HepG2 (cell line): ENCODE results near the gene SEC14L1. TPM values are rescaled to one million over a fixed set of nuclear protein-coding genes. Genes with fewer than 3 reads are reported as not detected.

Source experiments
- AHDC1 ChIP-seq: sonication (generic); formaldehyde crosslinking; IDR thresholded peaks from 2 replicates; pipeline ENCODE4 v1.5.1; 2020; ENCODE audit warnings: mild to moderate bottlenecking, missing genetic modification reagents, borderline replicate concordance
- JUN ChIP-seq: sonication (generic); formaldehyde crosslinking; IDR thresholded peaks from 2 replicates; pipeline ENCODE4 v1.4.0; 2020; ENCODE audit warnings: mild to moderate bottlenecking, missing genetic modification reagents
- MAFF ChIP-seq: IDR thresholded peaks from 2 replicates; pipeline ENCODE4 v1.6.1; 2011; ENCODE audit warnings: low read depth, low read length, improper control_type of control experiment
- MBNL3 ChIP-seq: fragments of 250-450 bp; sonication (Bioruptor Pico); conservative IDR thresholded peaks from 2 replicates; pipeline ENCODE4 v1.8.0; 2022; ENCODE audit warnings: mild to moderate bottlenecking, inconsistent platforms
- PLSCR1 ChIP-seq: sonication (generic); formaldehyde crosslinking; IDR thresholded peaks from 2 replicates; pipeline ENCODE4 v1.5.0; 2020; ENCODE audit warnings: missing genetic modification reagents, mild to moderate bottlenecking, borderline replicate concordance
- RXRA ChIP-seq: sonication (generic); formaldehyde crosslinking; IDR thresholded peaks from 2 replicates; pipeline ENCODE4 v1.5.1; 2020; ENCODE audit warnings: missing genetic modification reagents
- SP140L ChIP-seq: sonication (generic); formaldehyde crosslinking; IDR thresholded peaks from 2 replicates; pipeline ENCODE4 v1.4.0; 2020; ENCODE audit warnings: missing genetic modification reagents, borderline replicate concordance
- SRSF1 ChIP-seq: fragments of 200-400 bp; formaldehyde crosslinking; optimal IDR thresholded peaks from 2 replicates; pipeline ENCODE3; 2017; ENCODE audit warnings: mild to moderate bottlenecking, low read depth, low read length, moderate library complexity
- TCF7 ChIP-seq: sonication (generic); IDR thresholded peaks from 2 replicates; pipeline ENCODE4 v1.6.1; 2016; ENCODE audit warnings: antibody characterized with exemption, low read depth
- ZNF350 ChIP-seq: sonication (generic); formaldehyde crosslinking; IDR thresholded peaks from 2 replicates; pipeline ENCODE4 v1.4.0; 2020; ENCODE audit warnings: mild to moderate bottlenecking, low read depth, missing genetic modification reagents, borderline replicate concordance
- ZNF460 ChIP-seq: sonication (generic); formaldehyde crosslinking; IDR thresholded peaks from 2 replicates; pipeline ENCODE4 v1.5.1; 2020; ENCODE audit warnings: missing genetic modification reagents, mild to moderate bottlenecking, borderline replicate concordance
- ZNF501 ChIP-seq: sonication (generic); formaldehyde crosslinking; IDR thresholded peaks from 2 replicates; pipeline ENCODE4 v1.5.1; 2020; ENCODE audit warnings: mild to moderate bottlenecking, moderate library complexity, missing genetic modification reagents
- ZNF543 ChIP-seq: sonication (generic); formaldehyde crosslinking; IDR thresholded peaks from 2 replicates; pipeline ENCODE4 v1.4.0; 2020; ENCODE audit warnings: mild to moderate bottlenecking, missing genetic modification reagents
- ZNF83 ChIP-seq: sonication (generic); formaldehyde crosslinking; IDR thresholded peaks from 2 replicates; pipeline ENCODE4 v1.4.0; 2020; ENCODE audit warnings: missing genetic modification reagents, mild to moderate bottlenecking, borderline replicate concordance
- polyA plus RNA-seq, 8 experiments: library from polyadenylated mRNA; depleted of rRNA in 3 of 8; stranded (reverse) in 7 of 8; unstranded in 1 of 8; fragments of >200 nt; fragmentation: Illumina TruSeq in 4 of 8; extraction: Trizol in 4 of 8; gene quantifications; 2 replicates each; pipeline versions ENCODE4 v1.2.1 to v1.2.3, GENCODE V29; 2011 to 2016; ENCODE audit warnings: low read depth in 4 of 8, missing spikeins in 1 of 8, mixed read lengths in 1 of 8; ENCODE audit not compliant: insufficient read depth in 1 of 8
- total RNA-seq, 5 experiments: library from RNA; depleted of rRNA; stranded (reverse); fragments of >200 nt; fragmentation: Illumina TruSeq; extraction: Trizol; gene quantifications; 2 replicates each; pipeline ENCODE4 v1.2.3, GENCODE V29; 2016; ENCODE audit warnings: low read depth in 1 of 5
- TF ChIP-seq, protein P1 (sequence below): sonication (generic); formaldehyde crosslinking; IDR thresholded peaks from 2 replicates; pipeline ENCODE4 v1.8.0; 2022; ENCODE audit warnings: missing genetic modification reagents, mild to moderate bottlenecking, moderate library complexity, borderline replicate concordance
- TF ChIP-seq, protein P2 (sequence below): sonication (generic); formaldehyde crosslinking; IDR thresholded peaks from 2 replicates; pipeline ENCODE4 v1.5.1; 2020; ENCODE audit warnings: missing genetic modification reagents, mild to moderate bottlenecking, borderline replicate concordance
- TF ChIP-seq, protein P3 (sequence below): sonication (generic); formaldehyde crosslinking; IDR thresholded peaks from 2 replicates; pipeline ENCODE4 v1.4.0; 2020; ENCODE audit warnings: missing genetic modification reagents

SEC14L1 gene
- total and polyA plus RNA-seq, 2 of the 13 experiments (the other 11 are each of a cell fraction or from before 2014, with no cell fraction given) = 26.3 to 43.9 TPM

- TF ChIP-seq, protein P1, sequence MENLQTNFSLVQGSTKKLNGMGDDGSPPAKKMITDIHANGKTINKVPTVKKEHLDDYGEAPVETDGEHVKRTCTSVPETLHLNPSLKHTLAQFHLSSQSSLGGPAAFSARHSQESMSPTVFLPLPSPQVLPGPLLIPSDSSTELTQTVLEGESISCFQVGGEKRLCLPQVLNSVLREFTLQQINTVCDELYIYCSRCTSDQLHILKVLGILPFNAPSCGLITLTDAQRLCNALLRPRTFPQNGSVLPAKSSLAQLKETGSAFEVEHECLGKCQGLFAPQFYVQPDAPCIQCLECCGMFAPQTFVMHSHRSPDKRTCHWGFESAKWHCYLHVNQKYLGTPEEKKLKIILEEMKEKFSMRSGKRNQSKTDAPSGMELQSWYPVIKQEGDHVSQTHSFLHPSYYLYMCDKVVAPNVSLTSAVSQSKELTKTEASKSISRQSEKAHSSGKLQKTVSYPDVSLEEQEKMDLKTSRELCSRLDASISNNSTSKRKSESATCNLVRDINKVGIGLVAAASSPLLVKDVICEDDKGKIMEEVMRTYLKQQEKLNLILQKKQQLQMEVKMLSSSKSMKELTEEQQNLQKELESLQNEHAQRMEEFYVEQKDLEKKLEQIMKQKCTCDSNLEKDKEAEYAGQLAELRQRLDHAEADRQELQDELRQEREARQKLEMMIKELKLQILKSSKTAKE (CRISPR knock-in tag) = no peak
- peak; percentile 89 for TF ChIP-seq ZNF501 (CRISPR knock-in tag)
- TF ChIP-seq, protein P2, sequence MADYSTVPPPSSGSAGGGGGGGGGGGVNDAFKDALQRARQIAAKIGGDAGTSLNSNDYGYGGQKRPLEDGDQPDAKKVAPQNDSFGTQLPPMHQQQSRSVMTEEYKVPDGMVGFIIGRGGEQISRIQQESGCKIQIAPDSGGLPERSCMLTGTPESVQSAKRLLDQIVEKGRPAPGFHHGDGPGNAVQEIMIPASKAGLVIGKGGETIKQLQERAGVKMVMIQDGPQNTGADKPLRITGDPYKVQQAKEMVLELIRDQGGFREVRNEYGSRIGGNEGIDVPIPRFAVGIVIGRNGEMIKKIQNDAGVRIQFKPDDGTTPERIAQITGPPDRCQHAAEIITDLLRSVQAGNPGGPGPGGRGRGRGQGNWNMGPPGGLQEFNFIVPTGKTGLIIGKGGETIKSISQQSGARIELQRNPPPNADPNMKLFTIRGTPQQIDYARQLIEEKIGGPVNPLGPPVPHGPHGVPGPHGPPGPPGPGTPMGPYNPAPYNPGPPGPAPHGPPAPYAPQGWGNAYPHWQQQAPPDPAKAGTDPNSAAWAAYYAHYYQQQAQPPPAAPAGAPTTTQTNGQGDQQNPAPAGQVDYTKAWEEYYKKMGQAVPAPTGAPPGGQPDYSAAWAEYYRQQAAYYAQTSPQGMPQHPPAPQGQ (CRISPR knock-in tag) = no peak
- TF ChIP-seq PLSCR1 (CRISPR knock-in tag) = no peak
- no peak; the same call in 1 of the 2 replicates for TF ChIP-seq ZNF460 (CRISPR knock-in tag)
- TF ChIP-seq ZNF83 (CRISPR knock-in tag) = no peak
- TF ChIP-seq TCF7 = no peak
- TF ChIP-seq RXRA (CRISPR knock-in tag) = peak; percentile 34; the same call in 1 of the 2 replicates
- TF ChIP-seq SRSF1 = no peak
- TF ChIP-seq SP140L (CRISPR knock-in tag) = no peak
- no peak for TF ChIP-seq MAFF
- 0 out of 2 replicates have a peak, but pooled peaks have one; percentile 42 for TF ChIP-seq ZNF543 (CRISPR knock-in tag)
- no peak for TF ChIP-seq MBNL3 (CRISPR knock-in tag)
- TF ChIP-seq, protein P3, sequence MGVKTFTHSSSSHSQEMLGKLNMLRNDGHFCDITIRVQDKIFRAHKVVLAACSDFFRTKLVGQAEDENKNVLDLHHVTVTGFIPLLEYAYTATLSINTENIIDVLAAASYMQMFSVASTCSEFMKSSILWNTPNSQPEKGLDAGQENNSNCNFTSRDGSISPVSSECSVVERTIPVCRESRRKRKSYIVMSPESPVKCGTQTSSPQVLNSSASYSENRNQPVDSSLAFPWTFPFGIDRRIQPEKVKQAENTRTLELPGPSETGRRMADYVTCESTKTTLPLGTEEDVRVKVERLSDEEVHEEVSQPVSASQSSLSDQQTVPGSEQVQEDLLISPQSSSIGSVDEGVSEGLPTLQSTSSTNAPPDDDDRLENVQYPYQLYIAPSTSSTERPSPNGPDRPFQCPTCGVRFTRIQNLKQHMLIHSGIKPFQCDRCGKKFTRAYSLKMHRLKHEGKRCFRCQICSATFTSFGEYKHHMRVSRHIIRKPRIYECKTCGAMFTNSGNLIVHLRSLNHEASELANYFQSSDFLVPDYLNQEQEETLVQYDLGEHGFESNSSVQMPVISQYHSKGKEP (CRISPR knock-in tag) = no peak
- TF ChIP-seq ZNF350 (CRISPR knock-in tag) = no peak
- TF ChIP-seq AHDC1 (CRISPR knock-in tag) = no peak
- no peak for TF ChIP-seq JUN (CRISPR knock-in tag)
These were observed 67.5 kb downstream of the SEC14L1 start (continued) for GRCh38 chr17:77208217-77208808.
